H1 (cell line): ENCODE results near the gene TDRKH.

Source experiments
- CHD1 ChIP-seq: IDR thresholded peaks from 2 replicates; pipeline ENCODE4 v1.6.1; 2012; ENCODE audit warnings: low read depth, low read length, improper control_type of control experiment
- EP300 ChIP-seq, 2 experiments: IDR thresholded peaks; 1 replicate in 1 of 2; 2 replicates in 1 of 2; pipeline ENCODE4 v1.6.1; 2011 to 2012; ENCODE audit warnings: low read depth in 2 of 2, low read length in 2 of 2, mild to moderate bottlenecking in 2 of 2, borderline replicate concordance in 1 of 2, inconsistent platforms in 1 of 2, moderate library complexity in 1 of 2
- EZH2 ChIP-seq: fragments of 200-600 bp; sonication (generic); IDR thresholded peaks from 2 replicates; pipeline ENCODE4 v1.7.1; 2012; ENCODE audit warnings: low read depth, mild to moderate bottlenecking, moderate library complexity, low read length, inconsistent platforms; ENCODE audit not compliant: severe bottlenecking
- POLR2A ChIP-seq, 2 experiments: IDR thresholded peaks; 1 replicate in 1 of 2; 2 replicates in 1 of 2; pipeline ENCODE4 v1.6.1; 2011; ENCODE audit warnings: low read depth in 2 of 2, low read length in 2 of 2, mild to moderate bottlenecking in 2 of 2; ENCODE audit errors: control extremely low read depth in 1 of 2
- SP1 ChIP-seq: IDR thresholded peaks from 2 replicates; pipeline ENCODE4 v1.6.1; 2011; ENCODE audit warnings: low read depth, low read length
- TAF1 ChIP-seq: IDR thresholded peaks from 2 replicates; pipeline ENCODE4 v1.6.1; 2011; ENCODE audit warnings: mild to moderate bottlenecking, low read depth, low read length
- TF ChIP-seq, protein P1 (sequence below), 3 experiments: IDR thresholded peaks; 1 replicate in 2 of 3; 2 replicates in 1 of 3; pipeline versions ENCODE4 v1.5.1 to v1.6.1; 2011; ENCODE audit warnings: low read length in 3 of 3, mild to moderate bottlenecking in 3 of 3, inconsistent platforms in 2 of 3, low read depth in 1 of 3, moderate library complexity in 1 of 3; ENCODE audit not compliant: insufficient read depth in 1 of 3; ENCODE audit errors: control extremely low read depth in 1 of 3

DNA sequence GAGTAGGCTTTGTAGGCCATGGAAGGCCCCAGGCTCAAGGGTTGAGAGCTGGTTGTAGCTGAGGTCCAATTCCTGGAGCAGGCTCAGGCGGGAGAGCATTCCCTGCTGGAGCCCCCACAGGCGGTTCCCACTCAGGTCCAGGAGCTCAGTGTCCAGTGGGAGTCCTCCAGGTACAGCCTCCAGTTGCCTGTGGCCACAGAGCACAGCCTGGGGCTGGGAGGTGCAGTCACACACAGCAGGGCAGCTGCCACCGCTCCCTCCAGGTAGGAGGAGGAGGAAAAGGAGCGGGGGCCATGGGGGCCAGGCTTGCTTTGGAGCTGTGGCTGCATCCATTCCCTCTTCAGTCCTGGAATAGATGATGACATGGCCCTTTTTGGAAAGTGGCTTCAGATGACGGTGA lies 12.1 kb upstream of the TDRKH start:
- no peak for TF ChIP-seq SP1
- TF ChIP-seq POLR2A (IDR thresholded peaks at IDR 0.05; ENCODE audit: control extremely low read depth in 1 of 2, low read depth in 2 of 2, low read length in 2 of 2) = no peak
- TF ChIP-seq CHD1 = no peak
- TF ChIP-seq, protein P1, sequence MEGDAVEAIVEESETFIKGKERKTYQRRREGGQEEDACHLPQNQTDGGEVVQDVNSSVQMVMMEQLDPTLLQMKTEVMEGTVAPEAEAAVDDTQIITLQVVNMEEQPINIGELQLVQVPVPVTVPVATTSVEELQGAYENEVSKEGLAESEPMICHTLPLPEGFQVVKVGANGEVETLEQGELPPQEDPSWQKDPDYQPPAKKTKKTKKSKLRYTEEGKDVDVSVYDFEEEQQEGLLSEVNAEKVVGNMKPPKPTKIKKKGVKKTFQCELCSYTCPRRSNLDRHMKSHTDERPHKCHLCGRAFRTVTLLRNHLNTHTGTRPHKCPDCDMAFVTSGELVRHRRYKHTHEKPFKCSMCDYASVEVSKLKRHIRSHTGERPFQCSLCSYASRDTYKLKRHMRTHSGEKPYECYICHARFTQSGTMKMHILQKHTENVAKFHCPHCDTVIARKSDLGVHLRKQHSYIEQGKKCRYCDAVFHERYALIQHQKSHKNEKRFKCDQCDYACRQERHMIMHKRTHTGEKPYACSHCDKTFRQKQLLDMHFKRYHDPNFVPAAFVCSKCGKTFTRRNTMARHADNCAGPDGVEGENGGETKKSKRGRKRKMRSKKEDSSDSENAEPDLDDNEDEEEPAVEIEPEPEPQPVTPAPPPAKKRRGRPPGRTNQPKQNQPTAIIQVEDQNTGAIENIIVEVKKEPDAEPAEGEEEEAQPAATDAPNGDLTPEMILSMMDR (IDR thresholded peaks at IDR 0.05; ENCODE audit: control extremely low read depth in 1 of 3, insufficient read depth in 1 of 3, low read depth in 1 of 3, low read length in 3 of 3) = no peak
- no peak for TF ChIP-seq TAF1
- no peak for TF ChIP-seq EP300 (IDR thresholded peaks at IDR 0.05; ENCODE audit: borderline replicate concordance in 1 of 2, low read depth in 2 of 2, low read length in 2 of 2)
- TF ChIP-seq EZH2 = no peak
